Mesothelial cell of epicardium (in vitro differentiated cells): Measurements from ENCODE around the gene DPYD. TPM values are rescaled to one million over a fixed set of nuclear protein-coding genes. Genes with fewer than 3 reads are reported as not detected.

Experiments used
- DNase-seq, 2 experiments: peaks; one replicate each; pipeline ENCODE4 v3.0.0; 2021; ENCODE audit warnings: low spot score in 2 of 2; ENCODE audit not compliant: unreplicated experiment in 2 of 2
- H3K27ac Mint-ChIP-seq: 2 replicates; pipeline ENCODE4 v1.8.0; 2021; ENCODE audit warnings: mixed read lengths
- H3K27me3 Mint-ChIP-seq: 2 replicates; pipeline ENCODE4 v1.8.0; 2021; ENCODE audit warnings: low read depth, mixed read lengths
- H3K36me3 Mint-ChIP-seq: 2 replicates; pipeline ENCODE4 v1.8.0; 2021; ENCODE audit warnings: mixed read lengths
- H3K4me1 Mint-ChIP-seq: 2 replicates; pipeline ENCODE4 v1.8.0; 2021; ENCODE audit warnings: mixed read lengths
- H3K4me3 Mint-ChIP-seq: 2 replicates; pipeline ENCODE4 v1.8.0; 2021; ENCODE audit warnings: mild to moderate bottlenecking, moderate library complexity, mixed read lengths
- H3K9me3 Mint-ChIP-seq: 2 replicates; pipeline ENCODE4 v1.8.0; 2021; ENCODE audit warnings: mixed read lengths
- total RNA-seq: library from RNA; stranded (reverse); gene quantifications from 3 replicates; pipeline ENCODE4 v1.2.1, GENCODE V29; 2021
- TF ChIP-seq, protein P1 (sequence below): fragments of 200-600 bp; sonication (generic); IDR thresholded peaks from one replicate; pipeline ENCODE4 v1.5.0; 2021; ENCODE audit warnings: antibody characterized with exemption; ENCODE audit not compliant: unreplicated experiment

Gene DPYD
- total RNA-seq, 1 donor from 2014 or later, result 13.3 TPM

DNA sequence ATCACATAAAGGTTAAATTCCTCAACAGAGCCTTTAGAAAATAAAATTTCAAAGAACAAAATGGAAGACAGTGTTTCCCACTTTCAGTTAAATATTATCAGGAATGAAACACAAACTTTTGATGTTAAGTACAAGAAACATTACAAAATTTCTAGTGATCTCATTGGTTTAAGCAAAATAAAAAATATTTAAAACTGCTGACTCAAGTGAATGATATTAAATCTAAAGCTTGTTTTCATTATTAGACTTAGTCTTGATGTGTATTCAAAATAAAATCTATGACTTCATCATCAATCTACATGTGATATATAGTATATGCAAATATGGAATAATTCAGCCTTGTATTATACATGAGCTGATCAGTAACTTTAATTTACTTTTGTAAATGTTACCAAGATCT, 614.3 kb downstream of the DPYD start:
- Mint-ChIP-seq H3K27me3 (no peaks in the 10 kb centered on the region), H3K9me3 (peaks cover 8% of the 10 kb centered on the region)
- no peak for DNase-seq

DNA sequence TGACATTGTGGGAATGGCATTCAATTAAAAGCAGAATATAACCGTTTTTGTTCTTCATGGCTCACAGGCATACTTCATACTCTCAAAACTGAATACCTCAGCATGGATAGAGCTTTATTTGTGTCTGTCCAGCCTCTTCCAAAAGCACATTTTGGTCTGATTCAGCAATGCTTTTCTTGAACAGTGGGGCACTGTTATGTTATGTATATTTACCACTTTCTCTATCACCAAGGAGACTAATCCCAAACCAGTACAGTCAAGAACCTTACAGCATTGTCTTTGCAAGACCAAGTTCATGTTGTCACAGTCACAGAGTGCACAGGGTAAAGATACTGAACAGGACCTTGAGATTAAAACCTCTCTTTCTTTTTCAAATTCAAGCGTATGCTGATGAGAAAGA, 616.5 kb downstream of the DPYD start:
- peaks cover 3% of the 10 kb centered on the region for H3K36me3 Mint-ChIP-seq
- no peak overlapping the region for H3K27ac Mint-ChIP-seq
- H3K4me1 Mint-ChIP-seq, result peaks cover 9% of the 10 kb centered on the region
- no peak for DNase-seq
- H3K9me3 Mint-ChIP-seq, result no peaks in the 10 kb centered on the region
- no peak overlapping the region for H3K4me3 Mint-ChIP-seq
- TF ChIP-seq, protein P1, sequence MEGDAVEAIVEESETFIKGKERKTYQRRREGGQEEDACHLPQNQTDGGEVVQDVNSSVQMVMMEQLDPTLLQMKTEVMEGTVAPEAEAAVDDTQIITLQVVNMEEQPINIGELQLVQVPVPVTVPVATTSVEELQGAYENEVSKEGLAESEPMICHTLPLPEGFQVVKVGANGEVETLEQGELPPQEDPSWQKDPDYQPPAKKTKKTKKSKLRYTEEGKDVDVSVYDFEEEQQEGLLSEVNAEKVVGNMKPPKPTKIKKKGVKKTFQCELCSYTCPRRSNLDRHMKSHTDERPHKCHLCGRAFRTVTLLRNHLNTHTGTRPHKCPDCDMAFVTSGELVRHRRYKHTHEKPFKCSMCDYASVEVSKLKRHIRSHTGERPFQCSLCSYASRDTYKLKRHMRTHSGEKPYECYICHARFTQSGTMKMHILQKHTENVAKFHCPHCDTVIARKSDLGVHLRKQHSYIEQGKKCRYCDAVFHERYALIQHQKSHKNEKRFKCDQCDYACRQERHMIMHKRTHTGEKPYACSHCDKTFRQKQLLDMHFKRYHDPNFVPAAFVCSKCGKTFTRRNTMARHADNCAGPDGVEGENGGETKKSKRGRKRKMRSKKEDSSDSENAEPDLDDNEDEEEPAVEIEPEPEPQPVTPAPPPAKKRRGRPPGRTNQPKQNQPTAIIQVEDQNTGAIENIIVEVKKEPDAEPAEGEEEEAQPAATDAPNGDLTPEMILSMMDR, result no peak
- H3K27me3 Mint-ChIP-seq, result peaks cover 4% of the 10 kb centered on the region

More for the DNA sequence above, 614.3 kb downstream of the DPYD start:
- Mint-ChIP-seq H3K4me1 (peaks cover 9% of the 10 kb centered on the region), H3K4me3 (no peak overlapping the region), H3K27ac (no peak overlapping the region), H3K36me3 (peaks cover 3% of the 10 kb centered on the region)
- TF ChIP-seq, protein P1, result no peak

DNA sequence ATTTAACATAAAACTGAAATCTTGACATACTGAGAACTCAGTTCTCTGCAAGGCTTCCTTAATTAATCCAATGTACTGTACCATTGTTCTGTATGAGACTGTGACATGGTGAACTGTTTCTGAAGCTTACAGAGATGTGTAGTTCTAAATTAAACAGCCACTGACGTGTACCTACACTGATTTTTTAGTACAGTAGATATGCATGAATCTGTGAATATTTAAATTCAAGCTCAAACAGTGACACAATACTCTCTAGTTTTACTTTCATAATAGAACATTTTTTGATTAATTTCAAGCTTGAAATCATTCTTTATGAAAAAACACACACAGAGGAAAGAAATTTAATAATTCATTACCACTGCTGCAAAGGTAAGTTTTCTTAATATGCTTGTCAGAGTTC, 621.9 kb downstream of the DPYD start:
- Mint-ChIP-seq H3K36me3 (no peaks in the 10 kb centered on the region), H3K27ac (no peak overlapping the region), H3K4me1 (no peaks in the 10 kb centered on the region), H3K9me3 (no peaks in the 10 kb centered on the region), H3K27me3 (peaks cover 4% of the 10 kb centered on the region), H3K4me3 (no peak overlapping the region)
- TF ChIP-seq, protein P1, result no peak
- DNase-seq, result no peak

DNA sequence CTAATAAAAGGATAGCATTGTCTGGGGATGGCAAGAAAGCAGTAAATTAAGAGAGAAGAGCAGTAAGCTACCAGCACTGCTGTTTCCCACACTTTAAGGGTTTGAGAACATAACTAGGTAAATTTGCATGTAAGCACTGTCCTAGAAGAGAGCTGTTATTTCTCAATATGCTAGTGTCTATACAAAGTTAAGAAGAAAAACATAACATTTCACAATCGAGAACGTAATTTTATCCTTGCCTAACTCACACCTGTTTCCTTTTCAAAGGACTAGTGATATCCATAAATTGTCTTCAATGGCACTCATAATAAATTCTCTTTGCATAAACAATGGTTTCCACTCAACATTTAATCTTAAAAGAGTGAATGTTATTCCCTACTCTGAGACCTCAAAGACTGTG, 623.2 kb downstream of the DPYD start:
- TF ChIP-seq, protein P1, result no peak
- no peaks in the 10 kb centered on the region for H3K4me1 Mint-ChIP-seq

DNA sequence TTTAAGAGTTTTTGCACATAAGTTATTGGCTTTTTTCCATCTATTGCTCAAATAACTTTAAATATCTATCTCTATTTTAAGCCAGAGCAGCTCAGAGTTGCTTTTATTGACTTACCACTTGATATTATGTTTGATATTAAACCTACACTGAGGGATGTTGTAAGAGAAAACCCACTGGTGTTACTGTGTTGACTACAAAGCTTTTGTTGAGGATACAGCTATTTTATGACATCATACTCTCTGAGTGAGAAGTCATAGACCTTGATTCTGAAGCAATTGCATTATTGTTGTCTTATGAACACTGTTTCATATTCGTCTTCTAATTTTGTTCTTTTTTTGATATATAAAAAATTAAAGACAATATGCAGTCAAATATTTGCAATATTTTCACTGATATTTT, 638.9 kb downstream of the DPYD start:
- no peaks in the 10 kb centered on the region for H3K4me1 Mint-ChIP-seq
- H3K27ac Mint-ChIP-seq, result no peak overlapping the region
- TF ChIP-seq, protein P1, result no peak
- peaks cover 20% of the 10 kb centered on the region for H3K9me3 Mint-ChIP-seq
- DNase-seq, result no peak
- H3K36me3 Mint-ChIP-seq, result no peaks in the 10 kb centered on the region
- no peak overlapping the region for H3K4me3 Mint-ChIP-seq
- H3K27me3 Mint-ChIP-seq, result no peaks in the 10 kb centered on the region

More for the DNA sequence above, 623.2 kb downstream of the DPYD start:
- Mint-ChIP-seq H3K36me3 (no peaks in the 10 kb centered on the region), H3K27ac (no peak overlapping the region), H3K27me3 (peaks cover 4% of the 10 kb centered on the region), H3K4me3 (no peak overlapping the region), H3K9me3 (no peaks in the 10 kb centered on the region)
- no peak for DNase-seq

DNA sequence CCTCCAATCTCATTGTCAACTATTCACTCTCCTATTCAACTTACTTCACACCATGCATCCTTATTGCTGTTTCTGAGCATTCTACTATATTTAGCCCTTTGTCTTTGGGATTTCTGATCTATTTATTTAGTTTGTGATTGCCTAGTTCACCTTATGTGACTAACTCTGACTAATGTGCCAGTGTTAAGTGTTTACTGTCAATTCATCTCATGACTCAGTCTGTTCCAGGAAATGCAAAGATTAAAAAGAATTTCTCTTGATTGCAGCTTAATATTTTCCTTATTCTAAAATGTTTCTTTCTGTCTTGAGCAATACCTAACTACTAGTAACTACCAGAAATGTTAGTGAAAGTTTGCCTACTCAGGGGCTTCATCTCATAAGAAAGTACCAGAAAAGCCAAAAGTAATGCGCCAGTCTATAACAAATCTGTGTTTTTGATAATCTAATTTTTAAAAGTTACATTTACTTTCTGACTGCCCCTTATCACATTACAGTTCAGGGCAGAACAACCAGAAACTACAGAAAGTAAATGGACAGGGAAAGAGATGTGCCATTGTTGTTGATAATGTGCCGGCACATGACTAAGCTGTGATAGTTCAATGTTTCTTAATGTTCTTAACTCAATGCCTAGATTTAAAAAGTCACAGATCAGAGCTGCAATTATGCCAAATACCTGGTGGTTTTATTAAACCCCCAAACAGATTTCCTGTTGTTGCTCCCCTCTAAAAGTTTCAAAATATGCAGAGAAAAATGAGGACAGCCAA, 642.8 kb downstream of the DPYD start:
- TF ChIP-seq, protein P1, result no peak
- no peak overlapping the region for H3K27ac Mint-ChIP-seq
- H3K4me1 Mint-ChIP-seq, result no peaks in the 10 kb centered on the region
- no peak overlapping the region for H3K4me3 Mint-ChIP-seq
- peaks cover 15% of the 10 kb centered on the region for H3K9me3 Mint-ChIP-seq
- H3K27me3 Mint-ChIP-seq, result no peaks in the 10 kb centered on the region
- H3K36me3 Mint-ChIP-seq, result no peaks in the 10 kb centered on the region
- DNase-seq, result no peak
